ENCODE measurements around the gene DGKG. TPM values are rescaled to one million over a fixed set of nuclear protein-coding genes. Genes with fewer than 3 reads are reported as not detected.

DGKG gene
- total RNA-seq, 1 donor from 2014 or later: 18.2 TPM

- ATAC-seq: no peak
- intact Hi-C loops (cut with micrococcal nuclease): no loop called here
- DNase-seq: no peak
Observed at GRCh38 chr3:186369217-186369616, 7.2 kb upstream of the DGKG start.

GRCh38 chr3:186368717-186369116 lies 6.7 kb upstream of the DGKG start:
- intact Hi-C loops (cut with micrococcal nuclease): no loop called here
- no peak for ATAC-seq
- no peak for DNase-seq

GRCh38 chr3:186368176-186368575 lies 6.1 kb upstream of the DGKG start:
- no peak for ATAC-seq
- DNase-seq: no peak
- intact Hi-C loops (cut with micrococcal nuclease): no loop called here

GRCh38 chr3:186367631-186368030 lies 5.6 kb upstream of the DGKG start:
- ATAC-seq (no peak), DNase-seq (no peak)
- intact Hi-C loops (cut with micrococcal nuclease): no loop called here

GRCh38 chr3:186366206-186366605 lies 4.2 kb upstream of the DGKG start:
- ATAC-seq: peak; percentile 16
- peak; percentile 38 for DNase-seq
- intact Hi-C loops (cut with micrococcal nuclease): no loop called here

- DNase-seq (peak; percentile 70), ATAC-seq (peak; percentile 81)
- intact Hi-C loops (cut with micrococcal nuclease): no loop called here
Observed at GRCh38 chr3:186365202-186365974, 3.4 kb upstream of the DGKG start.

GRCh38 chr3:186362988-186363387 lies 954 bp upstream of the DGKG start:
- ATAC-seq (no peak), DNase-seq (no peak)
- intact Hi-C loops (cut with micrococcal nuclease): no loop called here

GRCh38 chr3:186362537-186362842 lies 456 bp upstream of the DGKG start:
- intact Hi-C loops (cut with micrococcal nuclease): no loop called here
- DNase-seq (no peak), ATAC-seq (no peak)

GRCh38 chr3:186361246-186361761 lies 730 bp downstream of the DGKG start:
- intact Hi-C loops (cut with micrococcal nuclease): no loop called here
- ATAC-seq (peak; percentile 7), DNase-seq (peak; percentile 28)

- ATAC-seq (peak; percentile 69), DNase-seq (peak; percentile 79)
- intact Hi-C loops (cut with micrococcal nuclease): no loop called here
Observed at GRCh38 chr3:186360779-186361178, 1.3 kb downstream of the DGKG start.

GRCh38 chr3:186359078-186359477 lies 3.0 kb downstream of the DGKG start:
- intact Hi-C loops (cut with micrococcal nuclease): no loop called here
- ATAC-seq: no peak
- DNase-seq: no peak

- DNase-seq (no peak), ATAC-seq (peak; percentile 30)
- intact Hi-C loops (cut with micrococcal nuclease): no loop called here
Observed at GRCh38 chr3:186356152-186356551, 5.9 kb downstream of the DGKG start.

GRCh38 chr3:186354100-186354499 lies 7.9 kb downstream of the DGKG start:
- no peak for DNase-seq
- intact Hi-C loops (cut with micrococcal nuclease): no loop called here
- ATAC-seq: no peak

- DNase-seq: no peak
- intact Hi-C loops (cut with micrococcal nuclease): no loop called here
- no peak for ATAC-seq
Observed at GRCh38 chr3:186352369-186352768, 9.7 kb downstream of the DGKG start.

- intact Hi-C loops (cut with micrococcal nuclease): no loop called here
- ATAC-seq (peak; percentile 58), DNase-seq (no peak)
Observed at GRCh38 chr3:186342197-186342596, 19.8 kb downstream of the DGKG start.

GRCh38 chr3:186340204-186340603 lies 21.8 kb downstream of the DGKG start:
- ATAC-seq (no peak), DNase-seq (no peak)
- intact Hi-C loops (cut with micrococcal nuclease): no loop called here

GRCh38 chr3:186339180-186339918 lies 22.7 kb downstream of the DGKG start:
- intact Hi-C loops (cut with micrococcal nuclease): no loop called here
- ATAC-seq: no peak
- no peak for DNase-seq

GRCh38 chr3:186333256-186333655 lies 28.8 kb downstream of the DGKG start:
- intact Hi-C loops (cut with micrococcal nuclease): no loop called here
- ATAC-seq (no peak), DNase-seq (no peak)

- no peak for DNase-seq
- no peak for ATAC-seq
- intact Hi-C loops (cut with micrococcal nuclease): no loop called here
Observed at GRCh38 chr3:186330772-186331460, 31.1 kb downstream of the DGKG start.

- ATAC-seq (no peak), DNase-seq (no peak)
- intact Hi-C loops (cut with micrococcal nuclease): no loop called here
Observed at GRCh38 chr3:186329589-186329988, 32.4 kb downstream of the DGKG start.

Measured in left ventricle myocardium superior (tissue), 1 donor.